Activated CD4-positive, alpha-beta T cell treated with anti-CD3 and anti-CD28 coated beads, Interleukin-2, amount 10 ng/mL, durations not matched to agents 7 days and 5 days (primary cell): ENCODE measurements around the gene LSAMP. TPM values are rescaled to one million over a fixed set of nuclear protein-coding genes. Genes with fewer than 3 reads are reported as not detected.

ENCODE experiments used
- CTCF ChIA-PET: fragments of 350-600 bp; sonication (Branson Sonifier 250); formaldehyde crosslinking; loops from one replicate; lab custom pipeline; 2021; ENCODE audit warnings: antibody characterized with exemption; lab: Charles Lee
- POLR2A ChIA-PET: fragments of 350-600 bp; sonication (Branson Sonifier 250); formaldehyde crosslinking; loops from one replicate; lab custom pipeline; 2021; ENCODE audit warnings: antibody characterized with exemption; lab: Charles Lee
- DNase-seq: peaks from one replicate; pipeline ENCODE4 v3.0.0-alpha.2; 2020
- H3K27ac Mint-ChIP-seq: one replicate; pipeline ENCODE4 v1.8.0; 2021; ENCODE audit warnings: mild to moderate bottlenecking, moderate library complexity, mixed read lengths
- H3K27me3 Mint-ChIP-seq: one replicate; pipeline ENCODE4 v1.8.0; 2021; ENCODE audit warnings: mixed read lengths
- H3K36me3 Mint-ChIP-seq: one replicate; pipeline ENCODE4 v1.8.0; 2021; ENCODE audit warnings: low read depth, mixed read lengths
- H3K4me1 Mint-ChIP-seq: one replicate; pipeline ENCODE4 v1.8.0; 2021; ENCODE audit warnings: mixed read lengths
- H3K4me3 Mint-ChIP-seq: one replicate; pipeline ENCODE4 v1.8.0; 2021; ENCODE audit warnings: mild to moderate bottlenecking, moderate library complexity, mixed read lengths
- H3K9me3 Mint-ChIP-seq: one replicate; pipeline ENCODE4 v1.8.0; 2021; ENCODE audit warnings: mixed read lengths
- total RNA-seq, 2 experiments: library from RNA; stranded (reverse); gene quantifications; one replicate each; pipeline ENCODE4 v1.2.3, GENCODE V29; 2021

The LSAMP gene
- total RNA-seq, 2 experiments from 2014 or later, result not detected

DNA sequence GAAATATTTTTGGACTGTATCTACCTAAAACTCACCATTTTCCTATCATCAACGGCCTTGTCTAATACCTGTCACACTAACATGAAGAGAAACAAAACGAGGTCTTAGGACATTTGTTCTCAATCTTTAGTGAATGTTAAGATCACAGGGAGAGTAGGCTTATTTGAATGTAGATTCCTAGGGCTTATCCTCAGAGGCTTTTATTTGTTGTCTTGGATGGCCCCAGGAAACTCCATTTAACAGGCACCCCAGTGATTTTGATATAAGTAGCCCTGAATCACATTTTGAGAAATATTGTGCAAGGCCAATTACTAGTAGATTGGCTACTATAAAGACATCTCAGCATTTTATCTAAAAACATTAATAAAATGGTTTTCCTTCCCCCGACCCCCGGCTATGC is 454.6 kb downstream of the LSAMP start:
- no peaks in the 10 kb centered on the region for H3K36me3 Mint-ChIP-seq
- POLR2A ChIA-PET, result no interaction called here
- CTCF ChIA-PET, result no interaction called here
- no peaks in the 10 kb centered on the region for H3K4me1 Mint-ChIP-seq
- peaks cover 4% of the 10 kb centered on the region for H3K27me3 Mint-ChIP-seq
- no peak overlapping the region for H3K4me3 Mint-ChIP-seq
- H3K9me3 Mint-ChIP-seq, result no peaks in the 10 kb centered on the region
- no peak overlapping the region for H3K27ac Mint-ChIP-seq
- no peak for DNase-seq

DNA sequence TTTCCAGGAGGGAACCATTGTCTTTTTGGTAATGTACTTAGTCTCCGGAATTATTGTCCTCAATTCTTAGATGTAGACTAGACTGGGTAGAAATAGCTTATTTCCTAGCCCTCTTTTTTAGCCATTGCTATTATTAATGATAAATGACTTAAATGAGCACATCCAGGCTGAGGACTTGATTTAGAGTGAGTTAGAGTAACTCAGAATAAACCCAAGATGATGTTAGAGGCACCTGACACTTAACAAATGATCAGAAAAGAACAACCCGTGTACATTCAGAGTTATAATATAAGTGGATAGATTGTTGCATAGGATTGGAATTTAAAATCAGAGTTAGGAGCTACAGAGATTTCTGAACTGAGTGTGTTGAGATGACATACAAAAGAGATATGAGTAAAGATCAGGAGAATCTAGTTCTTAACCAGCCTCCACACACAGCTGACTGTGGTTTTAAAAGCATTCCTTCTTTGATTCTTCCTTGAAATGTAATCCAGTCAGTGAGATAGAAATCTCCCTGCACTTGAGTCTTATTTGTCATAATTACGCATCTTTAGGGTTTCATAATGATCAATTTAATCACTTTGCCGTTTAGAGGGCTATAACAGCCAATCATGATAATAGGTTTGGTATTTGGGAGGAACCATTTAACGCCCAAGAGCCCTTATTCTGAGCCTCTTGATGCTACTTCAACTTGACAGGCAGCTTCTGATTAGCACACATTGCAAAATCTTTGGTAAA is 455.4 kb downstream of the LSAMP start:
- no peak for DNase-seq
- H3K4me3 Mint-ChIP-seq, result no peak overlapping the region
- H3K27me3 Mint-ChIP-seq, result peaks cover 4% of the 10 kb centered on the region
- H3K27ac Mint-ChIP-seq, result no peak overlapping the region
- H3K36me3 Mint-ChIP-seq, result no peaks in the 10 kb centered on the region
- CTCF ChIA-PET, result no interaction called here
- no peaks in the 10 kb centered on the region for H3K4me1 Mint-ChIP-seq
- H3K9me3 Mint-ChIP-seq, result no peaks in the 10 kb centered on the region
- POLR2A ChIA-PET, result no interaction called here

DNA sequence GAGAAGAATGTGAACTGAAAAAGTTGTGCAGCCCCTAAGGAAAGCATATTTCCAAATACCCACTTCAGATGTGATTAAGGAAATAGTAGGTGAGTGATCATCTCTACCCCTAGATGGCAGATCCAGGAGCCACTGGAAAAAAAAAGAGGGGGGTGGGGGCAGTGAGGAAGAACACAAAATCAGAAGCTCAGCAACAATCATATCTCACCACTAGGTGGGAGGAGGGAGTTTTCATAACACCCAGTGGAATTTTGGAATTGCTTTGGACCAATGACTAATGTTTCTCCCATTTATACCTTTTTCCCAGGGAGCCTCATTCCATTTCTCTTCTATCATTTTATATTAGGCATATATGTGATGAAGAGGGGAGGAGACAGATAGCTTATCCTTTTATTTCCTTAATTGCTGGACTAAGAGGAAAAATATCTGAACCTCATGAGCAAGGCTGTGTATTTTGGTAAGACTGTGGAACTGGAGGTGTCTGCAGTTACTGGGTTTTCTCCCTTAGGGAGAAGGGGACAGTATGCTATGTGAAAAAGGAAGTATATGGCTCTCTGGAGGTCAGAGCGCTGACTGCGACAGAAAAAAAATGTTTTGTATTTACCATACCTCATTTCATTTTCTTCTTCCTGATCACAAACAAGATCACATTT is 458.6 kb downstream of the LSAMP start:
- ChIA-PET CTCF (no interaction called here), POLR2A (interaction anchor here (0.5 kb wide), 1 partner anchor 838 kb away, joined by 3 read pairs; no protein-coding TSS in a partner anchor)
- no peak overlapping the region for H3K4me3 Mint-ChIP-seq
- peaks cover 2% of the 10 kb centered on the region for H3K27me3 Mint-ChIP-seq
- no peaks in the 10 kb centered on the region for H3K36me3 Mint-ChIP-seq
- H3K27ac Mint-ChIP-seq, result no peak overlapping the region
- H3K9me3 Mint-ChIP-seq, result no peaks in the 10 kb centered on the region
- H3K4me1 Mint-ChIP-seq, result no peaks in the 10 kb centered on the region
- no peak for DNase-seq

DNA sequence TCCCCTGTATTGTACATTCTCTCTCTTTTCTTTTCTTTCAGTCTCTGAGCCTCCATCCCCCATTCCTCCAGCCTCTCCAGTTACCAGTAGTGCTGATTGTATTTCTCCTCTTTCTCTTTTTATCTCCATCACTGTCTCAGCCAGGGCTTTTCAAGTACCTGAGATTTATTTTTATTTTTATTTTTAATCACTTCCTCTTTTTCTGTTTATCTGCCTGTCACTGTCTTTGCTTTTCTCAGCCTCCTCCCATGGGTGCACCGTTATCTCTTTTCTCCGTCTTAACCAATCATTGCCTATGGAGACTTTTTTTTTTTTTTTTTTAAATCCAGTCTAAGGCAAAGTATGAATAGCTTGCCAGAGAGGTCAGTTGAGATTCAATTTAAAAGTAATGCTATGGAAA is 462.7 kb downstream of the LSAMP start:
- Mint-ChIP-seq H3K4me1 (no peaks in the 10 kb centered on the region), H3K36me3 (no peaks in the 10 kb centered on the region), H3K9me3 (no peaks in the 10 kb centered on the region), H3K27me3 (peaks cover 2% of the 10 kb centered on the region), H3K4me3 (no peak overlapping the region), H3K27ac (no peak overlapping the region)
- ChIA-PET POLR2A (no interaction called here), CTCF (no interaction called here)
- no peak for DNase-seq

DNA sequence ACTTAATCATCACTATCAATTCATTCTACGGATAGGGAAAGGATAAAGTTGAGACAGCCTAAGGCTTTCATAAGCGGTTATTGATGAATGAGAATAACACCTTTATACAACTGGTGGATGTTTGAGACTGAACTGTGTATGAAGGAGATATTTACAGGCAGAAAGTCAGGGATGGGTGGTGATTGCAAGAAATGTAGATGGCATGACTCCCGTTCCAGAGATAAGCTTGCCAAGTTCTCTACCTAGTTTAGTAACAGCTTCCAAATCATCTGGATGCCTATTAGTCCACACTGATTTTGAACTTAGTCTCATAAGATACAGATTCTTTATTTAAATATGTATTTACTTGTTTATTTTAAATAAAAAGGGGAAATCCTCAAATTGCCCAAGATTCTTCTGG is 463.2 kb downstream of the LSAMP start:
- H3K4me3 Mint-ChIP-seq, result no peak overlapping the region
- no peaks in the 10 kb centered on the region for H3K9me3 Mint-ChIP-seq
- POLR2A ChIA-PET, result no interaction called here
- H3K27me3 Mint-ChIP-seq, result peaks cover 2% of the 10 kb centered on the region
- no peak for DNase-seq
- H3K4me1 Mint-ChIP-seq, result no peaks in the 10 kb centered on the region
- no peak overlapping the region for H3K27ac Mint-ChIP-seq
- H3K36me3 Mint-ChIP-seq, result no peaks in the 10 kb centered on the region
- CTCF ChIA-PET, result no interaction called here

DNA sequence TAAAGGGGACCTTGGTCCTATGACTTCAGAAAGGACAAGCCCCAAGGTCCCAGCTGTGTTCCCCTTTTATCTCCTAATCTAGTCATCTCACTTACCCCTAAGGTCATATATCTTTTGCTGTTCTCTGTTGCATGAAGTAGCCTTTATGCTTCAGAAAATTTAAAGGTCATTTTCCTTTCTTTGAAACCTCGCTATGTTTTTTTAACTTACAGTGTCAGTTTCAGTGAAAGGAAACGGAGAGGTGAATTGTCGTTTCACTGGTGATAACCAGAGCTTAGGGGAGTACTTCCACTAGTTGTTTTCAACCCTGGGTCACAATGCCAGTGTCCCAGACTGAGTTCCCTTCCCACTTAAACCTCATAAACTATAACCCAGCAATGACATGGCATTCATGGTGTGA is 464.6 kb downstream of the LSAMP start:
- Mint-ChIP-seq H3K9me3 (no peaks in the 10 kb centered on the region), H3K27ac (no peak overlapping the region), H3K4me3 (no peak overlapping the region), H3K36me3 (no peaks in the 10 kb centered on the region), H3K4me1 (no peaks in the 10 kb centered on the region), H3K27me3 (no peaks in the 10 kb centered on the region)
- ChIA-PET POLR2A (no interaction called here), CTCF (no interaction called here)
- no peak for DNase-seq

DNA sequence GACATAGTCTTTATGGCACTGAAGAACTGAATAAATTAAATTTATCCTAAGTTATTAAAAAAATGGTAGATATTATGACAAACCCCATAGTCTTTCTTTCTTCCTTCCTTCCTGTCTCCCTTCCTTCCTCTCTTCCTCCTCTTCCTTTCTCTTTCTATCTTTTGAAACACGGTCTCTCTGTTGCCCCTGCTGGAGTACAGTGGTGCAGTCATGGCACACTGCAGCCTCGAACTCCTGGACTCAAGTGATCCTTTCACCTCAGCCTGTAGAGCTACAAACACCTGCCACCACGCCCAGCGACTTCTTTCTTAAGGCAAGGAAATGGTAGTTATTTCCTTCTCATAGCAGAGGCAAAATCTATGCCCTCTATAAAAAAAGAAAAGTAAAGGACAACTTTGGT is 467.4 kb downstream of the LSAMP start:
- no peaks in the 10 kb centered on the region for H3K36me3 Mint-ChIP-seq
- H3K27me3 Mint-ChIP-seq, result no peaks in the 10 kb centered on the region
- POLR2A ChIA-PET, result no interaction called here
- CTCF ChIA-PET, result no interaction called here
- H3K4me1 Mint-ChIP-seq, result no peaks in the 10 kb centered on the region
- H3K27ac Mint-ChIP-seq, result no peak overlapping the region
- H3K4me3 Mint-ChIP-seq, result no peak overlapping the region
- no peaks in the 10 kb centered on the region for H3K9me3 Mint-ChIP-seq
- no peak for DNase-seq

DNA sequence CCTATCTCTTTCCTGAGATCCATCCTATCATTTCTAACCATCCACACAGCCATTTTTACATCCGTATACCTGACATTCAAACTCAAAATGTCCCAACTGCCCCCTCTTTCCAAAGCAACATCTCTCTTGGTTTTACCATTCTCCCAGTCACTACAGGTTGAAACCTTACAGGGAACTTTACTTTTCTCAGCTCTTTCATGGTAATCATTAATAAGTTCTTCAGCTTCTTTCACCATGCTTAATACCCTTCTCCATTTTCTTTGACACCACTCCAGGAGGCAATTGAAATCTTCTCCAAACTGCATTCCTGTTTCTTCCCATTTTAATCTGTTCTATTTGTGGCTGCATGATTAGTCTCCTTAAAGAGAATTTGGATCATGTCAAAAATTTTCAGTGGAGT is 469.5 kb downstream of the LSAMP start:
- CTCF ChIA-PET, result no interaction called here
- Mint-ChIP-seq H3K27me3 (no peaks in the 10 kb centered on the region), H3K9me3 (no peaks in the 10 kb centered on the region), H3K4me3 (no peak overlapping the region), H3K27ac (no peak overlapping the region), H3K36me3 (no peaks in the 10 kb centered on the region), H3K4me1 (no peaks in the 10 kb centered on the region)
- no peak for DNase-seq
- POLR2A ChIA-PET, result no interaction called here

DNA sequence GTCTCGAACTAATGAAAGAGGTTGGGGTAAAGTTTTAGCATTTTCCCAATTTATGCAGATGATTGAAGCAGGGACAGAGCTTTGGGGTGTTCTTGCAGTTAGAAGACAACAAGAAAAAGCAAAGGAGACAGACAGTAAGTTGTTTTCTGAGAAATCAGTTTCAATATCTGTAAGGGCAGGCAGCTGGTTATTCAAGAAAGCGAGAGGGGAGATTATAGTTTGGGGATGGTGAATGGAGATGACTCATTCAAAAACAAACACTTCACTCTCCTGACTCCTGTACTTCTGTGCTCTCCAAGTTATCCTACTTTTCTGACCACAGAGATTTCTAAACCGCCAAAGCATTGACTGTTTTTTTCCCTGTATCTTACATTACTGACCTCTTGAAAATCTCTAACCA is 469.9 kb downstream of the LSAMP start:
- Mint-ChIP-seq H3K36me3 (no peaks in the 10 kb centered on the region), H3K9me3 (no peaks in the 10 kb centered on the region), H3K4me1 (no peaks in the 10 kb centered on the region)

DNA sequence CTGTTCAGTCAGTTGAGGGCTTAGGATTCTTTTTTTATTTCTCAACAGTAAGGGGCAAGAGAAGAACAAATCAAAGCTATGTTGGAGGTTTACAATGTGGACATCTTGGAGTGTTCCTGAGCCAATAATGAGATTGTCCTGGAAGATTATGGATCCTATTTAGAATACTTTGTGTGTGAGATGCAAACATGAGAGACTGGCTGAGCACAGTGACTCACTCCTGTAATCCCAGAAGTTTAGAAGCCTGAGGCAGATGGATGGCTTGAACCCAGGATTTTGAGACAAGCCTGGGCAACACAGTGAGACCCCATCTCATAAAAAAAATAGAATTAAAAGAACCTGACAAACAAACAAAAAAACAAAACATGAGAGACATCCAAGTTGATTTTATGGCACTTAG is 470.3 kb downstream of the LSAMP start:
- ChIA-PET POLR2A (no interaction called here), CTCF (no interaction called here)
- H3K4me1 Mint-ChIP-seq, result no peaks in the 10 kb centered on the region
- H3K9me3 Mint-ChIP-seq, result no peaks in the 10 kb centered on the region
- no peak overlapping the region for H3K4me3 Mint-ChIP-seq
- H3K27ac Mint-ChIP-seq, result no peak overlapping the region
- DNase-seq, result no peak
- no peaks in the 10 kb centered on the region for H3K36me3 Mint-ChIP-seq
- H3K27me3 Mint-ChIP-seq, result no peaks in the 10 kb centered on the region

More for the DNA sequence above, 469.9 kb downstream of the LSAMP start:
- ChIA-PET CTCF (no interaction called here), POLR2A (no interaction called here)
- no peak for DNase-seq
- Mint-ChIP-seq H3K4me3 (no peak overlapping the region), H3K27me3 (no peaks in the 10 kb centered on the region), H3K27ac (no peak overlapping the region)

DNA sequence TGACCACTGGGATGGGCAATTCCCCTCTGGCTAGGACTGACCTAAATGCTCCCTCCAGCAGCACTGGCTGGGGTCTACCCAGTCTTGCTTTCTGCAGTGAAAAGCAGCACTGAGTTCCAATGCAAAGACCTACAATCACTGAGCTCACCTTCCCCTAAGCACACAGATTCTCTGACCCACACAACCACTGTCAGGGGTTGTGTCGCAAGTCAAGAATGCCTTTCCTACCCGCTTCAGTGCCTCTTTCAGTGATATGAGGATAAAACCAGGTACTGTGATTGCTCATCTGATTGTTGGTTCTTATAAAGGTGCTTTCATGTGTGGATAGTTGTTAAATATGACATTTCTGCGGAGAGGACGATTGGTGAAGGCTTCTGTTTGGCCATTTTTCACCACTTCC is 476.4 kb downstream of the LSAMP start:
- no peak overlapping the region for H3K4me3 Mint-ChIP-seq
- H3K27ac Mint-ChIP-seq, result no peak overlapping the region
- CTCF ChIA-PET, result no interaction called here
- POLR2A ChIA-PET, result no interaction called here
- no peak for DNase-seq
- H3K36me3 Mint-ChIP-seq, result no peaks in the 10 kb centered on the region
- H3K4me1 Mint-ChIP-seq, result no peaks in the 10 kb centered on the region
- H3K27me3 Mint-ChIP-seq, result no peaks in the 10 kb centered on the region
- H3K9me3 Mint-ChIP-seq, result no peaks in the 10 kb centered on the region

DNA sequence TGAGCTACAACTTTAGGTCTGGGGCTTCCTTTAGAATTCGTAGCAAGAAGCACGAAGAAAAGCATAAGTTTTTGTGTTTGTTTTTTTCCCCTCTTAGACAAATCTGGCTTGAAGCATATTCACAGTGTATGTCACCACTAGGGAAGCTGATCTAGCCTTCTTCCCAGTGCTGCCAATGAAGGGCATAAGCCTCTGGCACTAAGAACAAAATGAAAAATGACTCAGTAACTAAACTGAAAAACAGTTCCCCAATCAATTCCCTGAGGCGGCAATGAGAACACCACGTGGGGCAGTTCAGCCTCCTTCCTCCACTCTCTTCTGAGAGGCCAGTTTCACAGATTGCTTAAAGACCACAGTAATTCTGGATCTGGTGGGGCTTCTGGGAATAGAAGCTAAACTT is 483.9 kb downstream of the LSAMP start:
- Mint-ChIP-seq H3K27me3 (no peaks in the 10 kb centered on the region), H3K27ac (no peak overlapping the region), H3K4me3 (no peak overlapping the region), H3K9me3 (no peaks in the 10 kb centered on the region), H3K4me1 (no peaks in the 10 kb centered on the region), H3K36me3 (no peaks in the 10 kb centered on the region)
- ChIA-PET CTCF (no interaction called here), POLR2A (no interaction called here)
- no peak for DNase-seq

DNA sequence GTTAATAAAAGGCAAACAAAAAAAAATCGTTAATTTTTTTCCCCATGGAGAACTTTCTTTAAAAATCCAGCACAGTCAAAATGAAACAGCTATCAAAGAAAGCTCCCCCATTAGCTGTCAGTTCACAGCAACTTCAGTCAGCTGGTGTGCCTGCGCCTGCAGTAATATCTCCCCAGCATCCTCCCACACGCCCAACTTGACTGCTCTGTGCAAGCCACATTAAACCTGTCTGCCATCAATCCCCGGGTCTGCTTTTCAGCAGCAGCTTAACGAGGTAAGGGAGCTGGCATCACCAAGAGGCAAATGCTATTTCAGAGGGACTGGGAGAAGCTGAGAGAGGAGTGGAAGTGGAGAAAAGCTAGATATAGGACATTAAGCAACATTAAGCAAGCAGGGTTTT is 484.5 kb downstream of the LSAMP start:
- H3K4me3 Mint-ChIP-seq, result no peak overlapping the region

DNA sequence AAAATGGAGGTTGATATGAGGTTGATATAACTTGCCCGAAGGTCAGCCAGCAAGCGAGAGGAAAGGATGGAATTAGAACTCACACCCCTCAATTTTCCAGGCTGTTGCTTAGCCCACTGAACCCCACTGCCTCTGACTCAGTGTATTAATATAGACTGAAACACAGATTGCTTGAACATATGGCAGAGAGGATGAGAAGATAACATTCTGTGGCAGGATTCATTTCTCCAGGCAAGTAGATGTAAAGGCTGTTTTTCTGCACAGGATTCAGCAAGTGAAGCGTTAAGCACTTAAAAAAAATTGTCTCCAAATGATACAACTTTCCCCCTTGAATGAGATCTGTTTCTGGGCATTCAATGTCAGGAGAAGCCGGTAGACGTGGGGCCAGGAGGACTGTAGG is 486.8 kb downstream of the LSAMP start:
- no peaks in the 10 kb centered on the region for H3K36me3 Mint-ChIP-seq
- CTCF ChIA-PET, result no interaction called here
- DNase-seq, result no peak
- no peaks in the 10 kb centered on the region for H3K4me1 Mint-ChIP-seq
- POLR2A ChIA-PET, result no interaction called here
- H3K27ac Mint-ChIP-seq, result no peak overlapping the region
- no peaks in the 10 kb centered on the region for H3K27me3 Mint-ChIP-seq
- no peak overlapping the region for H3K4me3 Mint-ChIP-seq
- H3K9me3 Mint-ChIP-seq, result no peaks in the 10 kb centered on the region

More for the DNA sequence above, 484.5 kb downstream of the LSAMP start:
- H3K27me3 Mint-ChIP-seq, result no peaks in the 10 kb centered on the region
- no peak for DNase-seq
- CTCF ChIA-PET, result no interaction called here
- POLR2A ChIA-PET, result no interaction called here
- H3K36me3 Mint-ChIP-seq, result no peaks in the 10 kb centered on the region
- H3K4me1 Mint-ChIP-seq, result no peaks in the 10 kb centered on the region
- H3K27ac Mint-ChIP-seq, result no peak overlapping the region
- H3K9me3 Mint-ChIP-seq, result no peaks in the 10 kb centered on the region
